Measurements from ENCODE around the gene RLF.

GRCh38 chr1:40266786-40267535, 105.8 kb downstream of the RLF start:
- TF ChIP-seq CTCF (IDR thresholded peaks at IDR 0.05; ENCODE audit: borderline replicate concordance, extremely low read depth, low read length, poor library complexity, severe bottlenecking), result no peak
- TF ChIP-seq EZH2 (IDR thresholded peaks at IDR 0.05; ENCODE audit: borderline replicate concordance, low read depth, low read length, severe bottlenecking), result no peak

All from DND-41 (cell line).